SKM-1 treated with dmso at 0.1 percent for 144 hours (cell line): ENCODE results near the gene AKT3.

ENCODE experiments used
- DNase-seq: peaks from one replicate; lab custom pipeline; 2025; ENCODE audit not compliant: unreplicated experiment; lab: John Stamatoyannopoulos, UW

AKT3 gene

DNA sequence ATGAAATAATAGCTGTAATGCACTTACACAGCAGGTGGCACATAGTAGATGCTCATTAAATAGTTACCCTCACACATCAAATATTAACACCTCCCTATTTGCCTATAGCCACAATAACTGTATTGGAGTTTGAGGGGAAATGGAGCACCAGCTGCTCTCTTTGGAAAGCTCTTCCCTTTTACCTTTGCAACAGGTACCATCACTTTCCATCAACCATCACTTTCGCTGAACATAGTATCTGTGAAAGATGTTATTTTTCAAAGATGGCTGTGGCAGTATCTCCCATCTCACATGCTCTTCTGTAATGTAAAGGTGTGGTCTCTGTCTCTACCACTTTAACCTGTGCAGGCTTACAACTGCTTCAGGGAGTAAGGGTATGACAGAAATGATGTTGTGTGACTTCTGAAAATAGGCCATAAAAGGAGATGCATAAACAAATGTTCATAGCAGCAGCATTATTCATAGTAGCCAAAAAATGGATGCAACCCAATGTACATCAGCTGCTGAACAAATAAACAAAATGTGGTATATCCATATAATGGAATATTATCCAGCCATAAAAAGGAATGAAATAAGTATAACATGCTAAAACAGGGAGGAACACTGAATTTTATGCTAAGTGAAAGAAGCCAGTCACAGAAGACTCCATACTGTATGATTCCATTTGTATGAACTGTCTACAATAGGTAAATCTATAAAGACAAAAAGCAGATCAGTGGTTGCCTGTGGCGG is 288.3 kb downstream of the AKT3 start:
- no peak for DNase-seq

GRCh38 chr1:243559575-243560162 is 290.4 kb downstream of the AKT3 start:
- DNase-seq = no peak

GRCh38 chr1:243558576-243558975 is 291.5 kb downstream of the AKT3 start:
- no peak for DNase-seq

GRCh38 chr1:243557866-243558265 is 292.2 kb downstream of the AKT3 start:
- DNase-seq = no peak

DNA sequence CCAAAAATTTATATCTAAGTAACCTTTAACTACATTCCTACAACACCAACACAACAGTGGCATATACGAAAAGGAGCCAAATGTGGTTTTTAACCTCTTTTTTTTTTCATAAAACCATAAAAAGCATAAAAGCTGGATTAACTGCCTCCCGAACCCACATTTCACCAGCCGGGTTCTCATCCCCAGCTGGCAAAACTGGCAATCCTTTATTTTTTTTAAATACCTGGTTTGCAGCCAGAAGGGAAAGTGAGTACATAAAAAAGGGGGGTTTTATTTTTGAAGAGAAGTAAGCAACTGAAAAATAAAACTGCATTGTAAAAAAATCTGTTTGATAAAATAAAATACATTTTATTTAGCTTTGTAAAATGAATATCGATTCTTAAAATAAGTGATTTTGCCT is 295.4 kb downstream of the AKT3 start:
- DNase-seq = no peak

- no peak for DNase-seq
These were observed 297.0 kb downstream of the AKT3 start for GRCh38 chr1:243553090-243553489.

DNA sequence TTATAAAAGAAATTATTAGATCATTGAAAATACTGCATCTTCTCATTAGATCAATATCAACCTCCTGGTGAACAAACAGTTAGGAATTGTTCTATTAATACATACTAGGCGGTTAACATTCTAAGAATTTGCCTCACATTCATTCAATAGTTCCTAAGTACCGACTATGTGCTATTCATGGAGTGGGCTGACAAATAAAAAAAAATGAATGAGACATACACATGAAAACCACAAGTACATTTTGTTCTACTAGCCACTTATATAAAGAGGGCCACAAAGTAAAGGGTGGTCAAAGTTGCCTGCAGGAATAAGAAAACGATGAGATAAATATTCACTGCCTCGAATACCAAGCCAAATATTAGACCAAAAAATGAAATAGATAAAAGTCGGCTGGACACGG is 299.8 kb downstream of the AKT3 start:
- DNase-seq = no peak

- DNase-seq = no peak
These were observed 300.3 kb downstream of the AKT3 start for GRCh38 chr1:243549791-243550190.

- DNase-seq = no peak
These were observed 300.9 kb downstream of the AKT3 start for GRCh38 chr1:243549108-243549507.

GRCh38 chr1:243548516-243548915 is 301.5 kb downstream of the AKT3 start:
- DNase-seq = no peak

GRCh38 chr1:243547891-243548290 is 302.2 kb downstream of the AKT3 start:
- no peak for DNase-seq

DNA sequence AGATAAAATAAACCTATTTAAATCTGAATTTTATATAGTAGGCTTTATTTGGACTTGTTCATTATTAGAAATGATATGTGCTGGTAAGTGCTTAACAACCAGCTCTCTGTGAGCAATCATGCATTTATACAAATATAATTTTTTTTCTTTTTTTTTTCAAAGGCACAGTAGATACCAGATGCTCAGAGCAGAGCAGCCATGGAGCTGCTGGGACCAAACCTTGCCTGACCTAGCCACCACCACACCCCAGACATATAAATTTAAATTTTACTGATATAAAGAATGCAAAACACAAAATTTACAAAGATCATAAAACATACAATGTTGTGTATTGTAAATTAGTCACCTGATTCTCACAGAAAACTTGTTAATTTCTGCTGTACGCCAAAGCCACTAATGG is 303.6 kb downstream of the AKT3 start:
- no peak for DNase-seq

DNA sequence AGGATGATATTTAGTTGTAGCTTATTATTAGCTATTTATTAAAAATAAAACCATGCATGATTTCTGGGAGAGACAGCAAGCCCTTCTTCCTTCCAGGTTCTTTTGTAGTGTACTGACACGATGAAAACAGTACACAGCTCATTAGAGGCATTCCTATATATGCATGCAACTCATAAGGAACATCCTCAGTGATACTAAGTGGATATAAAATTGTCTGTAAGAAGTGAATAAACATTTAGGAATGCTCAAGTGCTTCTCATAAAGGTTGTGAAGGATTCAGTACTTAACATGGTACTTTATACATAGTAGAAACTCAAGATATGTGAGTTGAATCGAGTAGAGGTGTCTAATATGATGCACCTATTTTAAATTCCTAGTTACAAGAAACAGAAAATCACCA is 306.5 kb downstream of the AKT3 start:
- no peak for DNase-seq

DNA sequence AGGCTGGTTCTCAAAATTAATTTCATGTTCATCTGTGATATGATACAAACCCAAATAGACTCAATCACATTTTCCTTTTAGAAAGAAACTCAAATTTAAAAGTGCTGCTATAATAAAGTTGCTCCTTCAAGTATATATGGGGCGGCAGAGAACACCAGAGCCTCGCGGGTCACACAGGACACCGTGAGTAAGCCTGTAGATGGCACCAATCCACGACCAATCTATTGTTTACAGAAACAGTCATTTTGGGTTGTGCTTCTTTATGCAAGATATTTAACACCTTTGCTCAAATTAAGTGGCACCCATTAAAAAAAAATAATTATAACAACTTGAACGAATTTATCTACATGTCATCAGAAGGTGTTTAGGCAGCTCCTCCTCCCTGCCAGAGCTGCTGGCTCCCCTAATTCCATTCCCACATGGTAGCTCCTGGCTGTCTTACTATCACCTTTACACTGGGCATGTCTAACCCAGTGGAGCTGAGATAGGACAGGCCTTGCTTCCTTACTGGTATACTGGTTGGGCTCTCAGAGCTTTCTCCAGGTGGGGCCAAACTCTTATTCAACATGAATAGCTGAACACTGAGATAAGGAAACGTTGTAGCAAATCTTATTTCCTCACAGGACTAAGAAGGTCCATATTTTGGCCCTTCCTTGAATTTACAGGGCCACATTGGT is 307.2 kb downstream of the AKT3 start:
- no peak for DNase-seq

DNA sequence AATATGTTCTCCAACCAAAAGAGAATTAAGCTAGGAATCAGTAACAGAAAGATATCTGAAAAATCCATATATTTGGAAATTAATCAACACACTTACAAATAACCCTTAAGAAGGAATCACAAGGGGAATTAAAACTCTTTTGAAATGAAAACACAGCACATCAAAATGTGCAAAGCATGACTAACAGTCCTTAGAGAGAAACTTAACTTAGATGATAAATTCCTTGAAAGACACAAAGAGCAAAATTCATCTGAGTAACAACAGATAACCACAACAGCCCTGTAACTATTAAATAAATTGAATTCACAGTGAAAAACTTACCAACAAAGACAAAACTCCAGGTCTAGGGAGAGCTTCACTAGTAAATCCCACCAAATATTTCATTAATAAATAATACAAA is 310.4 kb downstream of the AKT3 start:
- DNase-seq = no peak

- DNase-seq = no peak
These were observed 315.0 kb downstream of the AKT3 start for GRCh38 chr1:243535014-243535413.

GRCh38 chr1:243529512-243529911 is 320.5 kb downstream of the AKT3 start:
- DNase-seq = no peak

GRCh38 chr1:243528459-243529121 is 321.5 kb downstream of the AKT3 start:
- DNase-seq = no peak

- DNase-seq = no peak
These were observed 323.9 kb downstream of the AKT3 start for GRCh38 chr1:243526180-243526579.

DNA sequence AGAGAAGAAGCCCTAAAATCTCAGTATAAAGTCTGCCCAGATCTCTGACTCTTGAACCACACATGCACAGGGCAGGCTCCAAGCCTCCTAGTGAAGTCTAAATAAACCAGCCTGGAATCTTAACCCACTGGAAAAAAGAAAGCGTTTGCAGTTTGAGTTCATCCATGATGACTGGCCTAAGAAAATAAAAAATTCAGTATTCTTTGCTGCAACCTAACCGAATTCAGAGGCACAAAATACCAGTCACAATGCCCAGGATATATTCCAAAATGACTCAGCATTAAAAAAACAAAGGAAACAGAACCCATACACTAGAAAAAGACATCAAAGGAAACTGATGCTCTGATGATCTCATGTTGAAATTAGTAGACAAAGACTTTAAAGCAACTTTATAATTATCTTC is 325.0 kb downstream of the AKT3 start:
- DNase-seq = no peak

GRCh38 chr1:243523766-243524165 is 326.3 kb downstream of the AKT3 start:
- DNase-seq = no peak

DNA sequence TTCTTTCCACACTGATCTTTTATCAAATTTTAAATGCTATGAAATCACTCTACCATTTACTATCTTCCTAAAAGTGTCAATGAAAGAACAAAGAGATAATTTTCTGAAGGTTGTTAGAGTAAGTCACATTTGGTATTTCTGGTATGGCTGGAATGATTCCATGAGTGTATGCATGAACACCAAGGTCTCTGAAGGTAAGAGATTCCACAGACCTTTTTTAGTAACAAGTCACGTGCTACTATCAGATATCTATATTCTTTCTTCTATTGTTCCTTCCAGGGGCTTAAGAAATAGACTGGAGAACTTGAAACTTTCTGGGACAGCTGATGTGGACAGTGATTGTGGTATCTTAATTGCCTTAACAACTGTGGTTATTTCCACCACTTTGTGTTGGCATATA is 329.2 kb downstream of the AKT3 start:
- no peak for DNase-seq
